Measurements from ENCODE around the gene ATG9B.
"Not testable (repeated sequence)": the region's sequence is repeated elsewhere in the genome, so short reads cannot be mapped to it uniquely, and the experiment has no call there.

ATG9B gene

GRCh38 chr7:151015967-151016366 is 8.3 kb downstream of the ATG9B start:
- no peak for DNase-seq

DNA sequence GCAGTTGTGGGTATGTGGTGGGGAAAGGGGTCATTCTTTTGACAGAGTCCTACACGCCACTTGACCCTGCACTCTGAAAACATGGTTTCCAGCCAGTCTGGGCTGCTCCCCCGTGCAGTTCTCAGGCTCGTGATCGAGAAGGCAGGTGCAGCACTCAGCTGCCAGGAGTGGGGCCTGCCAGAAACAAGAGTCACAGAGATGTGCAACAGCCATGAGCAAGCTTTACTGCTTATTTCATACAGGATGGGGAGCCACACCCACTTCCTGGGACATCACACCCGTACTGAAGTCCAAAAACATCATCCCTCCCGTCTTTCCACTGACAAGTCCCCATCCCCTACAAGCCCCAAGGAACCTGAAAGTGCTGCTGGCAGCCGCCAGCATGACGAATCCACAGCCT is 9.3 kb downstream of the ATG9B start:
- no peak for DNase-seq

GRCh38 chr7:151013733-151014497 is 10.4 kb downstream of the ATG9B start:
- DNase-seq, result peak; percentile 73

DNA sequence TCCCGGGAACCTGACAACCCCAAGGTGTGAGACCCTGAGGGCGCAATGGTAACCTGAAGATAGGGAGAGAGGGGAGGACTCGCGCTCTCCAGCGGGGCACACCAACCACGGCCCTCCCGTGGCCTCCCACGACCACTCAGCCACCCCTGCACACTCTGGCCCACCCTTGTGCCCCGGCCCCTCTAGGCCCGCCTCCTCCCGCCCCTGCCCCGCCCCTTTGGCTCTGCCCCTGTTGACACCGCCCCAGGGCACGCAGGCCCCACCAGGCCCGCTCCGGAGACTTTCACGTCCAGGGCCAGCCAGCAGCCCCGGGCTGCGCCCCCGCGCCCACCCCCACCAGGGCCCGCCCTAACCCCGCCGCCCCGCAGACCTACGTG is 10.9 kb downstream of the ATG9B start:
- DNase-seq, result peak; percentile 39

GRCh38 chr7:151012911-151013347 is 11.4 kb downstream of the ATG9B start:
- no peak for DNase-seq

- DNase-seq, result no peak
These were observed 12.1 kb downstream of the ATG9B start for GRCh38 chr7:151012031-151012692.

DNA sequence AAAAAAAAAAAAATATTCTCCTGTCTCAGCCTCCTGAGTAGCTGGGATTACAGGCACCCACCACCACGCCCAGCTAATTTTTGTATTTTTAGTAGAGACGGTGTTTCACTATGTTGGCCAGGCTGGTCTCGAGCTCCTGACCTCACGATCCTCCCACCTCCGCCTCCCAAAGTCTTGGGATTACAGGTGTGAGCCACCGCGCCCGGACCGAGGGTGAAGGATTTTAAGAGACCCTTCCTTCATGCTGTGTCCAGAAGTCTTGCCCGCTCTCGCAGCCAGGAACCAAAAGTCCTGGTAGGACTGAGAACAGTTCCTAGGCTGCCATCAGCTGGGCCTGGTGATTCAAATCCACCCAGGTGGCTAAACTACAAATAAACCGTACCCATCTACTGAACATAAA is 12.7 kb downstream of the ATG9B start:
- not testable (repeated sequence) for DNase-seq

DNA sequence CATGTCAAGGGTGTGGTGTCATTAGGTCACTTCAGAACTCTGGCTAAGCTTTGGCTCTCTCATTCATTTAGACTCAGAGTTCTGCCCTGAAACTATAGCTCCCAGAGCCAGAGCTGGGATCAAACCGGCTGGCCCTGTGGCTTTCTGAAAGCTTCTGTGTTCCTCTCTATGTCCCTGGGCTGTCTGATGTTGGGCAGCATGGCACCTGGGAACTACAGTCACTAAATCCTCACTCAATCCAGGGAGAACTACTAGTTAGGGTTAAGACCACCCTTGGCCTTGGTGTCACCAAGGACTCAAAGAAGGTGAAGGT is 13.2 kb downstream of the ATG9B start:
- DNase-seq, result no peak

DNA sequence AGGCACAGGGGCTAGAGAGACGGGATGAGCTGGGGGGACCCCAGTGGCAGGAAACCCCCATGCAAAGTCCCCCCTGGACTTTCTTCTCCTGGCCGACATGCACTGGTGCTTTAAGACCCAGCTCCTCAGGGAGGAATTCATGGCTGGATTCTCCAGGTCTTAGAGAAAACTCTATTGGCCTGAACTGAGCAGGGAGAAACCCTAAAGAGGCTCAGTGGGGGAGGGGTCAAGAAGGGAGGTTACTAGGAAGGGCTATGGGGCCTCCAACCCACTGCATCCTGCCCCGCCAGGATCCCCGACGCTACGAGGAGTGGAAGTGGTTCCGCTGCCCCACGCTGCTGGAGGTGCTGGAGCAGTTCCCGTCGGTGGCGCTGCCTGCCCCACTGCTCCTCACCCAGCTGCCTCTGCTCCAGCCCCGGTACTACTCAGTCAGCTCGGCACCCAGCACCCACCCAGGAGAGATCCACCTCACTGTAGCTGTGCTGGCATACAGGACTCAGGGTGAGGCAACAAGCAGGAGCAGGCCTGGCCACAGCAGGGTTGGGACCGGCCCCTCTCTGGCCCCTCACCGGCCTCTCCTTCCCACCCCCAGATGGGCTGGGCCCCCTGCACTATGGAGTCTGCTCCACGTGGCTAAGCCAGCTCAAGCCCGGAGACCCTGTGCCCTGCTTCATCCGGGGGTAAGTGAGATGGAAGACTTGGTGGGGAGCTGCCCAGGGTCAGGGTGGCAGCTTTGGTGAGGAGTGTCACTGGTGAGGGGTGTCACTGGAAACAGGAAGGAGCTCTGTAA is 13.8 kb downstream of the ATG9B start:
- DNase-seq, result no peak

GRCh38 chr7:151010037-151010306 is 14.3 kb downstream of the ATG9B start:
- DNase-seq, result no peak

DNA sequence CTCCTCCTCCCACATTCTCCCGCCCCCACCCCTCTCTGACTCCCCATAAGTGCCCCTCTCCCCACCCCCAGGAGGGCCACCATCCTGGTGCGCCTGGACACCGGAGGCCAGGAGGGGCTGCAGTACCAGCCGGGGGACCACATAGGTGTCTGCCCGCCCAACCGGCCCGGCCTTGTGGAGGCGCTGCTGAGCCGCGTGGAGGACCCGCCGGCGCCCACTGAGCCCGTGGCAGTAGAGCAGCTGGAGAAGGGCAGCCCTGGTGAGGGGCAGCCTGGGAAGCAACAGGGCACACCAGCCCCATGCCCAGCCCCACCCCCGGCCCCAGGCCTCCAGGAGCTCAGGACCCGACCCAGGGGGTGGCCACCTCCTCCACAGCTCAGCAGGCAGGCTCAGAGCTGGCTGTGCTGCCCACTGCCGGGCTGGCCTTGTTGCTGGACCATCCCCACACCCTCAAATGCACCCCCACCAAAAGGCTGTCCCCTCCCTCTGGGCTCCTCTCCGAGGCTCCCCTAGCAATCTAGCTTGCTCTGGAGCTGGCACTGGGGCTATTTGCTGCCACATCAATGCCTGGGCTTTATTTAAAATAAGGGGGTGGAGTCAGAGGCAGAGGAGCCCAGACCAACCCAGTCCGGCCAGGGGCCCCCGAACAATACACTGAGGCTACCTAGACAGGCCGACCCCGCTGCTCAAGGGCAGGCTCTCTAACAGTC is 14.8 kb downstream of the ATG9B start:
- DNase-seq, result no peak

DNA sequence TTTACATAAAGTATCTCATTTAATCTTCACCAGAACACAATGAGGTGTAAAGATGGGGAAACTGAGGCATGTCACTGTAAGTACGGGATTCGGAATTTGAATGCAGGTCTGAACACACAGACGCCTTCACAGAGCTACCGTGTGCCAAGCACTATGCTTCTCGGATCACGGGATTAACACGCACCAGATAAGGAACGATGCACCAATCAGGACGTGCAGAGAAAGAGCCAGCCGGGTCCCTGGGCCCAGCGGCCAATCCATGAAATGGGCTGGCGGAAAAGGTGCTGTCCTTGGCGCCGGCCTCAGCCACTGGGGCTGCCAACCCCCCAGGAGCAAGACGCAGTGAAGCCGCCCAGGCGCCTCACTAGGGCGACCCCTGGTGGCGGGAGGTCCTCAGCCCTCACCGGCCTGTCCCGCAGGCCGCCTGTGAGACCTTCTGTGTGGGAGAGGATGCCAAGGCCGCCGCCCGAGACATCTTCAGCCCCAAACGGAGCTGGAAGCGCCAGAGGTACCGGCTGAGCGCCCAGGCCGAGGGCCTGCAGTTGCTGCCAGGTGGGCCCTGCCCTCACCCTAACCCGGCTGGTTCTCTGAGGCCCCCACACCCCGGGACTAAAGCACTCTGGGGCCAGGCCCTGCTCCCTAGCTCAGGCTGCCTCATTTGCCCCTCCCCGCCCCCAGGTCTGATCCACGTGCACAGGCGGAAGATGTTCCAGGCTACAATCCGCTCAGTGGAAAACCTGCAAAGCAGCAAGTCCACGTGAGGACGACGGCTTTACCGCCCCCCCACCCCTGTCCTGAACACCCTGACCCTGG is 15.6 kb downstream of the ATG9B start:
- DNase-seq, result peak; percentile 80

- no peak for DNase-seq
These were observed 16.2 kb downstream of the ATG9B start for GRCh38 chr7:151008143-151008510.

DNA sequence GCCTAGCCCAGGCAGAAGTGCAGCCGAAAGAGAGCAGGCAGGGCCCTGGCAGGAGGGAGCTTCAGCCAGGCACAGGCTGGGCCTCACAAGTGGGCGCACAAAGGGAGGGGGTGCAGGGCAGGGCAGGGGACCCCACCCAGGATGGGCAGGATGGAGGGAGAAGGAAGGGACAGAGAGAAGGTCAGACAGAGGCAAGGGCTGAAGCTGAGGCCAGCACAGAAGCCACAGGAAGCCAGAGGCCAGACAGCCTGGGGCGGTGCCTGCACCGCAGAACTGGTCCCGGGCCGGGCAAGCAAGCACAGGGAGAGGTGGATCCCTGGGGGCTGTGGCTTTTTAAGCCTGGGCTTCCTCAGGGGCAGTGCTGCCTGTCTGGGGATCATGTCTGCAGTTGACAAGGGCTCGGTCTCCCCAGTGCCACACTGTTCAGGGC is 16.8 kb downstream of the ATG9B start:
- no peak for DNase-seq

GRCh38 chr7:151006590-151007300 is 17.5 kb downstream of the ATG9B start:
- DNase-seq, result no peak

DNA sequence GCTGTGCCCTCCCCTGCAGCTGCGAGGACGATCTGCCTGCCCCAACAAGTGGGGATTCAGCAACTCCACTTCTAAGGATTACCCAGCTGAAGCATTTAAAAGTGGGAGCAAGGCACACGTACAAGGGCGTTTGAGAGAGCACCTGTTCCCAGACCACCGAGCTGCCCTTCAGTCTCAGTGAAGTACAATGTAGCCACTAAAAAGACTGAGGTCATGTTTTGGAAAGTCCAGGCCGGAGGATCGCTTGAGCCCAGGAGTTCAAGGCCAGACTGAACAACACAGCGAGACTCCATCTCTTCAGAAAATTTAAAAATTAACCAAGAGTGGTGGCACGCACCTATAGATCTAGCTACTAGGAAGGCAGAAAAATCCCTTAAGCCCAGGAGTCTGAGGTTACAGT is 18.7 kb downstream of the ATG9B start:
- DNase-seq, result no peak

- DNase-seq, result no peak
These were observed 20.7 kb downstream of the ATG9B start for GRCh38 chr7:151003572-151003971.

- no peak for DNase-seq
These were observed 22.7 kb downstream of the ATG9B start for GRCh38 chr7:151001546-151001945.

- no peak for DNase-seq
These were observed 23.3 kb downstream of the ATG9B start for GRCh38 chr7:151000897-151001495.

DNA sequence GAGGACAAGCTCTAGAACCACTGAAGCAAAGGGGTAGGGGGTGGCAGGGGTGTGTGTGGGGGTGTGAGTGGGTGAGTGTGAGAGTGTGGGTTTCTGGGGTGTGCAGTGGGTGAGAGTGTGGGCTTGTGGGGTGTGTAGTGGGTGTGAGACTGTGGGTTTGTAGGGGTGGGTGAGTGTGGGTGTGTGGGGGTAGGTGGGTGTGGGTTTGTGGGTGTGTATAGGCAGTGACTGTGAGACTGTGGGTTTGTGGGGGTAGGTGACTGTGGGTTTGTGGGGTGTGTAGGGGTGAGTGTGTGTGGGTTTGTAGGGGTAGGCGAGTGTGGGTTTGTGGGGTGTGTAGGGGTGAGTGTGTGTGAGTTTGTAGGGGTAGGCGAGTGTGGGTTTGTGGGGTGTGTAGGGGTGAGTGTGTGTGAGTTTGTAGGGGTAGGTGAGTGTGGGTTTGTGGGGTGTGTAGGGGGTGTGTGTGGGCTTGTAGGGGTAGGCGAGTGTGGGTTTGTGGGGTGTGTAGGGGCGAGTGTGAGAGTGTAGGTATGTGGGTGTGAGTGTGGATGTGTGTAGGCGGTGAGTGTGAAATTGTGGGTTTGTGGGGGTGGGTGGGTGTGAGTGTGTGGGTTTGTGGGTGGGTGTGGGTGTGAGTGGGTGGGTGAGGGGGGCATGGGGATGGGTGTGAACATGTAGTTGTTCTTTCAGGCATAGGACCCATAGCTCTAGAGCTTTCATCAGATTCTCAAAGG is 24.6 kb downstream of the ATG9B start:
- no peak for DNase-seq

DNA sequence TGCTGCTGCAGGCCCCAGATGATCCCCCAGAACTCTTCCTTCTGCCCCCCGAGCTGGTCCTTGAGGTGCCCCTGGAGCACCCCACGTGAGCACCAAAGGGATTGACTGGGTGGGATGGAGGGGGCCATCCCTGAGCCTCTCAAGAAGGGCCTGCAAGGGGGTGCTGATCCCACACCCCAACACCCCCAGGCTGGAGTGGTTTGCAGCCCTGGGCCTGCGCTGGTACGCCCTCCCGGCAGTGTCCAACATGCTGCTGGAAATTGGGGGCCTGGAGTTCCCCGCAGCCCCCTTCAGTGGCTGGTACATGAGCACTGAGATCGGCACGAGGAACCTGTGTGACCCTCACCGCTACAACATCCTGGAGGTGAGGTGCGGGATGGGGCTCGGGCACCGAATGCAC is 25.3 kb downstream of the ATG9B start:
- DNase-seq, result no peak

All from activated CD8-positive, alpha-beta memory T cell treated with anti-CD3 and anti-CD28 coated beads, Interleukin-2, amount 50 U/mL, for 4 hours (primary cell).